GM12891 (cell line): Measurements from ENCODE around the gene RAB27B.
"Not testable (repeated sequence)": the region's sequence is repeated elsewhere in the genome, so short reads cannot be mapped to it uniquely, and the experiment has no call there.

Experiments used
- DNase-seq: peaks from one replicate; pipeline ENCODE4 v3.0.0; 2011; ENCODE audit warnings: low spot score; ENCODE audit not compliant: insufficient read length
- FAIRE-seq: peaks from 2 replicates; lab custom pipeline; 2011; peaks lifted over from hg19 to GRCh38; lab: Jason Lieb, UNC
- PAX5 ChIP-seq: IDR thresholded peaks from 2 replicates; pipeline ENCODE4 v1.6.1; 2011; ENCODE audit warnings: low read length, moderate library complexity, mild to moderate bottlenecking; ENCODE audit not compliant: insufficient read depth, severe bottlenecking
- POLR2A ChIP-seq: IDR thresholded peaks from 2 replicates; pipeline ENCODE4 v1.6.1; 2011; ENCODE audit warnings: low read depth, low read length, control low read depth
- POLR2AphosphoS5 ChIP-seq: IDR thresholded peaks from 2 replicates; pipeline ENCODE4 v1.6.1; 2011; ENCODE audit warnings: low read depth, low read length, control low read depth
- POU2F2 ChIP-seq: IDR thresholded peaks from 2 replicates; pipeline ENCODE4 v1.6.1; 2011; ENCODE audit warnings: low read depth, mild to moderate bottlenecking, control low read depth, low read length, moderate library complexity
- SPI1 ChIP-seq: IDR thresholded peaks from 2 replicates; pipeline ENCODE4 v1.6.1; 2011; ENCODE audit warnings: low read depth, low read length, control low read depth
- TAF1 ChIP-seq: IDR thresholded peaks from 2 replicates; pipeline ENCODE4 v1.6.1; 2011; ENCODE audit warnings: low read depth, low read length, control low read depth

The RAB27B gene

GRCh38 chr18:54813977-54814565 is 14.2 kb upstream of the RAB27B start:
- DNase-seq (no peak), FAIRE-seq (no peak)
- TF ChIP-seq POLR2A = no peak
- no peak for TF ChIP-seq POLR2AphosphoS5
- TF ChIP-seq PAX5 = no peak
- TF ChIP-seq POU2F2 = no peak
- no peak for TF ChIP-seq TAF1

- TF ChIP-seq TAF1 = no peak
- no peak for TF ChIP-seq POLR2A
- TF ChIP-seq POU2F2 = no peak
- TF ChIP-seq PAX5 = no peak
- DNase-seq (no peak), FAIRE-seq (no peak)
Observed at GRCh38 chr18:54815086-54815485, 13.2 kb upstream of the RAB27B start.

GRCh38 chr18:54820785-54821275 is 7.4 kb upstream of the RAB27B start:
- FAIRE-seq, DNase-seq: not testable (repeated sequence)

- TF ChIP-seq POLR2AphosphoS5 = no peak
- TF ChIP-seq PAX5 = no peak
- FAIRE-seq (no peak), DNase-seq (no peak)
Observed at GRCh38 chr18:54822872-54823845, 5.1 kb upstream of the RAB27B start.

GRCh38 chr18:54824761-54825160 is 3.5 kb upstream of the RAB27B start:
- TF ChIP-seq SPI1 (no peak), PAX5 (no peak), POU2F2 (no peak), POLR2A (no peak), POLR2AphosphoS5 (no peak), TAF1 (no peak)
- FAIRE-seq (no peak), DNase-seq (no peak)

- no peak for TF ChIP-seq POLR2A
- no peak for TF ChIP-seq POLR2AphosphoS5
- no peak for TF ChIP-seq SPI1
- TF ChIP-seq TAF1 = no peak
- no peak for TF ChIP-seq PAX5
- no peak for TF ChIP-seq POU2F2
- FAIRE-seq (no peak), DNase-seq (no peak)
Observed at GRCh38 chr18:54825601-54826344, 2.5 kb upstream of the RAB27B start.

- no peak for FAIRE-seq
- TF ChIP-seq SPI1 = no peak
- no peak for TF ChIP-seq TAF1
- TF ChIP-seq POLR2AphosphoS5 = no peak
- TF ChIP-seq POU2F2 = no peak
- no peak for TF ChIP-seq POLR2A
- no peak for TF ChIP-seq PAX5
- DNase-seq = no peak
Observed at GRCh38 chr18:54828986-54829385, 709 bp downstream of the RAB27B start.

- DNase-seq (no peak), FAIRE-seq (no peak)
- TF ChIP-seq TAF1 = no peak
Observed at GRCh38 chr18:54829856-54830255, 1.6 kb downstream of the RAB27B start.

- FAIRE-seq = no peak
- TF ChIP-seq POLR2A (no peak), PAX5 (no peak), POU2F2 (no peak), POLR2AphosphoS5 (no peak)
- no peak for DNase-seq
Observed at GRCh38 chr18:54830260-54830659, 2.0 kb downstream of the RAB27B start.

- FAIRE-seq (no peak), DNase-seq (no peak)
- TF ChIP-seq POLR2AphosphoS5 = no peak
- no peak for TF ChIP-seq PAX5
- no peak for TF ChIP-seq POU2F2
- no peak for TF ChIP-seq SPI1
- no peak for TF ChIP-seq POLR2A
- no peak for TF ChIP-seq TAF1
Observed at GRCh38 chr18:54830866-54831265, 2.6 kb downstream of the RAB27B start.

GRCh38 chr18:54835944-54836343 is 7.7 kb downstream of the RAB27B start:
- no peak for TF ChIP-seq POLR2A
- no peak for TF ChIP-seq PAX5
- no peak for TF ChIP-seq POLR2AphosphoS5
- no peak for TF ChIP-seq SPI1
- TF ChIP-seq TAF1 = no peak
- no peak for DNase-seq
- FAIRE-seq = no peak
